HG02852 (cell line): ENCODE measurements around the gene CARMIL3.
"Not testable (repeated sequence)": the region's sequence is repeated elsewhere in the genome, so short reads cannot be mapped to it uniquely, and the experiment has no call there.

ENCODE experiments used
- ATAC-seq: cut with Tn5 transposase; IDR thresholded peaks from one replicate; pipeline ENCODE4 v1.9.1; 2021; ENCODE audit warnings: mild to moderate bottlenecking, moderate library complexity; ENCODE audit not compliant: unreplicated experiment

The CARMIL3 gene

DNA sequence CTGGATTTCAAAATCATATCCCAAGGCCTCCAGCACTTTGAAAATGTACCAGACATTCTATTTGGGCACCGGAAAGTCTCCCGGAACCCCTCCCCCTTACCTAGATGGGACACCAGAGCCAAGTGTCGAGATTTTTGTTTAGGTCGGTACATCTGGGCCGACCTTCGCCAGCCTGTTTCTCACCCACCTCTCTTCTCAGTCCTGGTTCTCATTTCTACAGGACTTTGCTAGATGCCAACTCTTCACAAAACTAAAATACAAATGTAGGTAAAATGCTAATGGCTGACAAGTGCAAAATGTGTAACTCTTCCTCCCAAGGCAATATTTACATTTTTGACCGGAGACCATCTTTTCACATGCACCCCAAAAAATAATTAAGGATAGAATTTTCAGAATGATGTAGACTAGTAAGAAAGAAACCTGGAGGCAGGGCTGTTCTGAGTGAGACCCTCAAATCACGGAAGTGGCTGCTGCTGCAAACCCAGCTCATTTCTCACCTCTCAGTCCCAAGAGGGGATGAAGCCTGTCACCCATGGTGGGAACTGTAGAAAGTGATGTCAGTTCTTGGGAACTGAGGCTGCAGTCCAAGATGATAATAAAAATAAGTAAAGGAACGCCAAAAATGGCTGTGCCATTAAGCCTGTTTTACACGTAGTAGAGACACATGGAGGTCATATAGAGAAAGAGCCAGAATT is 14.7 kb upstream of the CARMIL3 start:
- ATAC-seq = not testable (repeated sequence)

DNA sequence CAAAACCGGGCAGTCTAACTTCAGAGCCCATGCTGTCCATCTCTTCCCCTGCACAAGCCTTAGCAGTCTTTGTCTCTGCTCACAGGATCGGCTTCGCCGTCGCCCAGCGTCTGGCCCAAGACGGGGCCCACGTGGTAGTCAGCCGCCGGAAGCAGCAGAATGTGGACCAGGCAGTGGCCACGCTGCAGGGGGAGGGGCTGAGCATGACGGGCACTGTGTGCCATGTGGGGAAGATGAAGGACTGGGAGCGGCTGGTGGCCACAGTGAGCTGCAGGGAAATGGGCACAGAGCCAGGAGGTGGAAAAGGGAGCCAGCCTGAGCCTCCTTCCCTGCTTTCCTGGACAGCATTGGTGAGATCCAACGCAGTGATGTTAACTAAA is 14.2 kb upstream of the CARMIL3 start:
- ATAC-seq = no peak

DNA sequence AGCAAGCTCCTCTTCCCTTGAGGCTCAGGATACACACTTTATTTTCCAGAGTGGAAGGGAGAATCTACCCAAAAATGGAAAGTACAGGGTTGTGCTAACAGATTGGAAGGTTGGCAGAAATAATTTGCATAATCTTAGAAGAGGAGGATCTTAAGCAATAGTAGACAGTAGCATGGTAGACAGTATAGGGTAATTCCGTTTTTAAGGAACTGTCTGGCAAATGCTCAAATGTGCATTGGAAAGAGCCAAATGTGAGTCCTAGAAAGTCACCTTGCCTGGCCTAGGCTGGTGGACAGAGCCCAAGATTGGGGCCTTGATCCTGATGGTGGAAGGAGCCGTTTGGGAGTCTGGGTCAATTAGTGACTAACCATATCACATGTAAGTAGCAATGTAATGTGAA is 13.1 kb upstream of the CARMIL3 start:
- no peak for ATAC-seq

DNA sequence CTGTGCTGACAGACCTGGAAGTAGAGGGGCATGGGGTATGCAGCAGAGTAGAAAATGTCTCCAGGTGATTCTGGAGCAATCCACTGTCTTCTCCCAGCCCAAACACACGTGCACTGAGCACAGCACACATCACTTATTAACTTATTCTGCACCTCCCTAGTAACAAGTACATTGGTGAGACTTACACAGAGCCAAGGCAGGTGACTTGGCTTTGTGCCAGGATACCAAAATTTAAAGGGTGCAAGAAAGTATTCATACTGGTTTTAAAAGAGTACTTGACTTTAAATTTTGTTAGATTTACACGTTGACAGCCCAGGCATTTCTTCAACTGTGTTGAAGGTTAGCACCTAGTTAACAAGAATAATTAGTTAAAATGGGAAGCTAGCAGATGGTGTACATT is 11.1 kb upstream of the CARMIL3 start:
- ATAC-seq = no peak

GRCh38 chr14:24042746-24043145 is 9.1 kb upstream of the CARMIL3 start:
- ATAC-seq = no peak

DNA sequence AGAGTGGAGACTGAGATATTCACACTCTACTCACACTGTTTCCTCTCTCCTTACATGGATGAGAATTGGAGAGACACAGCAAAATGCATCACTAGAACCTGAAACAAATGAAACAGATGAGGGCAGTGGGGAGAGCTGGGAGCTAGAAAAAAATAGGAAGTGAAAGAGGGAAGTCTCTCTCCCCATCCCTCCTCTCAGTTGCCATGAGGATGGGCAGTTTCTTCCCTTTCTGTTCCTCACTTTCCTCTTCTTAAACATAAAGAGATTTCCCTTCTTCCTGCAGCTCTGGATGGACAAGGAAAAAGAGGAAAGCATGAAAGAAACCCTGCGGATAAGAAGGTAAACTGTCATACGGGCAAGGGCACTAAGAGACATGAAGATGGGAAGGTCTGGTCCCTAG is 2.8 kb upstream of the CARMIL3 start:
- ATAC-seq = not testable (repeated sequence)

DNA sequence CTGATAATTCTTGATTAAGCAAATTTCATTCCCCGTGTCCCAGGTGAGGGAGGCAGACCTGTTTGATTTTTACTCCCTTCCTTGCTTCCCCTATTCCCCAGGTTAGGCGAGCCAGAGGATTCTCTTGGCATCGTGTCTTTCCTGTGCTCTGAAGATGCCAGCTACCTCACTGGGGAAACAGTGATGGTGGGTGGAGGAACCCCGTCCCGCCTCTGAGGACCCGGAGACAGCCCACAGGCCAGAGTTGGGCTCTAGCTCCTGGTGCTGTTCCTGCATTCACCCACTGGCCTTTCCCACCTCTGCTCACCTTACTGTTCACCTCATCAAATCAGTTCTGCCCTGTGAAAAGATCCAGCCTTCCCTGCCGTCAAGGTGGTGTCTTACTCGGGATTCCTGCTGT is 1.1 kb upstream of the CARMIL3 start:
- ATAC-seq = not testable (repeated sequence)

- ATAC-seq = peak; percentile 17
Measured at GRCh38 chr14:24051176-24051788, 527 bp upstream of the CARMIL3 start.

DNA sequence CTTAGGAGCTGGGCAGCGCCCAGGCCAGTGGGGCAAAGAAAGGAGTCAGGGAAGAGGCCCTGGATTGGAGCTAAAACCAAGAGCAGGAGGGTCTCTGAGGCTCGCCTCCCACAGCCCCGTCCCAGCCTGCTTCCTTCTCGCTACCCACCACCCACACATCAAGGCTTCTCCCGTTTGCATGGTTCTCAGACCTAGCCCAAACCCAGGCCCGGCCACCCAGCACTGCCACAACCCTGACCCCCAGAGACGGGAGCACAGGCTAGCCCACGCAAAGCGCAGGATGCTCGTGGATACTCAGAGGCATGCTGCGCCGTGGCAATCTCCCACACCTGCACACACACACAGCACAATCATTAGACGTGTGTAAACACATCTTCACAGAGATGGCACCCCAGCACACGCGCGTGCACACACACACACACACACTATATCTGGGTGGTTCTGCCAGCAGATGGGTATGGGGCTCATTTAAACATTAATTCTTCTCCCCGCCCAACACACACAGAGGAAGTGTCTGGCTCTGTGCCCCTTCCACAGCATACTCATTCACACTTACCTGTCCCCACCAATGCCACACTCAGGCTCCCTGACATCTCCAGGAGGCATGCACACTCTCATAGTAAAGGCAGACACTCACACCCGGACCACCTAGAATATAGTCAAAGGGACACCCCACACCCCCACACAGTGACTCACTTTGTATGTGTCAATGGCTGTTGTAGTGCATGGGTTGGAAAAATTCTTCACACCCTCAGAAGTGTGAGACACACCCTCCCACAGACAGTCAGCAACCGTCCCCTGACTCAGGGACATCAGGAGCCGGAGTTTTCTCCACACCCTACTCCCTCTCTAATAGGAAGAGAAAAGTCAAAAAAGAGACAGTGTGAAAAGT is 1.1 kb downstream of the CARMIL3 start:
- ATAC-seq = no peak

GRCh38 chr14:24053548-24054323 is 1.9 kb downstream of the CARMIL3 start:
- ATAC-seq = no peak

DNA sequence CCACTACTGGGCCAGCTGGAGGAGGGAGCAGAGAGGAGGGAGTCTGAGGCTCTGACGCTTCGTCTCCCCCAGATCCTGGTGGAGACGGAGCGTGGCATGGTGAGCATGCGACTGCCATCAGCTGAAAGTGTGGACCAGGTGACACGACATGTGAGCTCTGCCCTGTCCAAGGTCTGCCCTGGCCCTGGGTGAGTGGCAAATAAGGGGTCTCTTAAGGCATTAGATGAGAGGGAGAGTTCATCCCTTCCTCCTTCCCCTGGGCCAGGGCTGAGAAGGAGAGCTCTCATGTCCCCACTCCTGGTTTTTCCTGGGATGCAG is 2.5 kb downstream of the CARMIL3 start:
- ATAC-seq = no peak

GRCh38 chr14:24054646-24055045 is 2.8 kb downstream of the CARMIL3 start:
- no peak for ATAC-seq

DNA sequence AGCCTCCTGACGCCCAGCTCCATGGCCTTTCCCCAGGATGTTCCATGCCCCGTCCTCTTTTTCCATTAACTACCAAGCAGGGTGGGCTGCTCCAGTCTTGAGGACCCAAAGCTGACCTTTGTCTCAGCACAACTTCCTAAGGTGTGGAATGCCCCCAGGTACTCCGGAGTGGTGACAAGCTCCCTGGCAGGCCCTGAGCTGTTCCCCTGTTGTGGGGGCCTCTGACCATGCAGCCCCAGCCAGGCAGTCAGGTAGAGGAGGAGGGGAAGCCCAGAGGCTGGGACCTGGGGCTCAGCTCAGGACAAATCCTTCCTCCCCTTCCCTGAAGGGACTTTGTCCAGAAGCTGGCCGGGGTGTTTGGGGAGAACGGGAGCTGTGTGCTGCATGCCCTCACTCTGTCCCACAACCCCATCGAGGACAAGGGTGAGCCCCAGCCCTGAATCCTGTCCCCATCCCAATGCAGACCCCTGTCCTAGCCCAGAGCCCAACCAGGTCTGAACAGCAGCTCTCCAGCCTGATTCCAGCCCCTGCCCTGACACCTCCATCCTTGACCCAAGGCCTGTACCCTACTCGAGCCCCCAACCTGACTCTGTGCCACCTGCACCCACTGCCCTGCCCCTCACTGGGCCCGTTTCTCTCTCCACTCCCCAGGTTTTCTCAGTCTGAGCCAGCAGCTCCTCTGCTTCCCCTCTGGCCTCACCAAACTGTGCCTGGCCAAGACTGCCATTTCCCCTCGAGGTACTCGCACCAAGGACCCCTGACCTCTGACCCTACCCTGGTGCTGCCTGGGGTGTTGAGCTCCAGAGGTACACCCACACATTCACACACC is 4.4 kb downstream of the CARMIL3 start:
- ATAC-seq = no peak

- ATAC-seq = no peak
Measured at GRCh38 chr14:24056800-24057184, 5.0 kb downstream of the CARMIL3 start.

GRCh38 chr14:24057271-24057670 is 5.5 kb downstream of the CARMIL3 start:
- ATAC-seq = no peak

GRCh38 chr14:24057867-24058259 is 6.1 kb downstream of the CARMIL3 start:
- ATAC-seq = no peak

DNA sequence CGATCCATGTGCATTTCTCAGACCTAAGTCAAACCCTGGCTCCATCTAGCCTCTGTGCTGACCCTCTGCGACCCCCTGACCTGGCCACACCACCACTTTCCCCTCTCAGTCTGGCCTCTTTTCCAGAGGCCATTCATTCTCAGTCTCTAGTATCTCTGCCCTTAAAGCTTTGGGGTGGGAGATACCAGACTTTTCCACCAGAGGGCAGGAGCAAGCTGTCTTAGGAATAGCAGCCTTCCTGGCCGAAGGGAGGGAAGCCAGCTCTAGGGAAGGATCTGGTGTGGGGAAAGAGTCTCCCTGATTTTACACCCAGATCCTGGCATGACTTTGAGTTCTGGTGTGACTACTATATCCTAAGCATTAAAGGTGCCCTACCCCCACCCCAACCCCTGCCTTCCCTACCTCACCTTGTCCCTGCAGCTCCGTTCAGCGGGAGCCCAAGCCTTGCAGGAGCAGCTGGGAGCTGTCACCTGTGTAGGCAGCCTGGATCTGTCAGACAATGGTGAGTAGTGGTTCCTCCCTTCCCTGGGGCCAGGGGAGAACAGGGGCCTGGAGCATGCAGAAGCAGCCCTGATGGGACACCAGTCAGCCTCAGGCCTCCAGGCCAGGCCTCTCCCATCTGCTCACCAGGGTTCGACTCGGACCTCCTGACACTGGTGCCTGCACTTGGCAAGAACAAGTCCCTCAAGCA is 6.6 kb downstream of the CARMIL3 start:
- ATAC-seq = peak; percentile 75

- ATAC-seq = no peak
Measured at GRCh38 chr14:24058951-24059475, 7.2 kb downstream of the CARMIL3 start.

- ATAC-seq = no peak
Measured at GRCh38 chr14:24059841-24060388, 8.1 kb downstream of the CARMIL3 start.
